ENCODE results near the gene ABLIM3.

Gene ABLIM3

DNA sequence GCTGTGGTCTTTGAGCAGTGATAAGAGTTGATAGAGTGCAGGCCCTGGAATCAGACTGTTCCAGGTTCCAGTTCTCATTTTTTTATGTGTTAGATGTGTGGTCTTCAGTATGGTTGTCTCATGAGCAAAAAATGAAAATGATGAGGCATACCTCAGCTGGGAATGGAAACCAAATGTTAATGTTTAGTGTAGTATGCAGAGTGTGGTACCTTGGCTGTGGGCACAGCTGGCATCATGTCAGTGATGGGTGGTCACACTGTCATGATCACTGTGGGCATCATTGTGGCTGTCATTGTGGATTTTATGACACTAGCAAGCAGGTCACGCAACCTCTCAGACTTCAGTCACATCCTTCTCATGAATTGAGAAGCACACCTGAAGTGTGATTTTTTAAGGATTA, 6.4 kb downstream of the ABLIM3 start:
- ChIA-PET CTCF (no interaction called here), POLR2A (no interaction called here)
- TF ChIP-seq, protein P1, sequence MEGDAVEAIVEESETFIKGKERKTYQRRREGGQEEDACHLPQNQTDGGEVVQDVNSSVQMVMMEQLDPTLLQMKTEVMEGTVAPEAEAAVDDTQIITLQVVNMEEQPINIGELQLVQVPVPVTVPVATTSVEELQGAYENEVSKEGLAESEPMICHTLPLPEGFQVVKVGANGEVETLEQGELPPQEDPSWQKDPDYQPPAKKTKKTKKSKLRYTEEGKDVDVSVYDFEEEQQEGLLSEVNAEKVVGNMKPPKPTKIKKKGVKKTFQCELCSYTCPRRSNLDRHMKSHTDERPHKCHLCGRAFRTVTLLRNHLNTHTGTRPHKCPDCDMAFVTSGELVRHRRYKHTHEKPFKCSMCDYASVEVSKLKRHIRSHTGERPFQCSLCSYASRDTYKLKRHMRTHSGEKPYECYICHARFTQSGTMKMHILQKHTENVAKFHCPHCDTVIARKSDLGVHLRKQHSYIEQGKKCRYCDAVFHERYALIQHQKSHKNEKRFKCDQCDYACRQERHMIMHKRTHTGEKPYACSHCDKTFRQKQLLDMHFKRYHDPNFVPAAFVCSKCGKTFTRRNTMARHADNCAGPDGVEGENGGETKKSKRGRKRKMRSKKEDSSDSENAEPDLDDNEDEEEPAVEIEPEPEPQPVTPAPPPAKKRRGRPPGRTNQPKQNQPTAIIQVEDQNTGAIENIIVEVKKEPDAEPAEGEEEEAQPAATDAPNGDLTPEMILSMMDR (IDR thresholded peaks at IDR 0.05; ENCODE audit: control extremely low read depth, extremely low read depth, low read depth, missing control alignments), result no peak
- DNase-seq (ENCODE audit: extremely low spot score), result no peak

DNA sequence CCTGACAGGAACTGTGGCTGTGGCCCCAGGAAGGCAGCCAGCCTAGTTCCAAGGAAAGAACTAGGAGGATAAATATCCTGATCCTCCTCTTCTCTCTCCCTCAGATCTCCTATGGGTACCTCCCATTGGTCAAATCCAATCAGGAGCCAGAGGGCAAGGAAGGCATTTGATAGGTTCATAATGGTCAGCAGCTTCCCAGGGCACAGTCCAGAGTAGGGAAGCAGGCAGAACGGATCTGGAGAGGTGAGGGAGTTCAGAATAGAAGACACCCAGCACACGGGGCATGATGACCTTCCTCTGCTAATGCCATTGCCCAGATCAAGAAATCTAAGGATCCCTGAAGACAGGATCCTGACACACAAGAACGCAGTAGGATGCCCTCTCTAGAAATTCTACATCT, 8.6 kb downstream of the ABLIM3 start:
- CTCF ChIA-PET, result interaction anchor here (1.3 kb wide), 1 partner anchor 8 kb away, joined by 3 read pairs; no protein-coding TSS in a partner anchor
- POLR2A ChIA-PET, result no interaction called here
- no peak for DNase-seq (ENCODE audit: extremely low spot score)
- TF ChIP-seq, protein P1 (IDR thresholded peaks at IDR 0.05; ENCODE audit: control extremely low read depth, extremely low read depth, low read depth, missing control alignments), result no peak

DNA sequence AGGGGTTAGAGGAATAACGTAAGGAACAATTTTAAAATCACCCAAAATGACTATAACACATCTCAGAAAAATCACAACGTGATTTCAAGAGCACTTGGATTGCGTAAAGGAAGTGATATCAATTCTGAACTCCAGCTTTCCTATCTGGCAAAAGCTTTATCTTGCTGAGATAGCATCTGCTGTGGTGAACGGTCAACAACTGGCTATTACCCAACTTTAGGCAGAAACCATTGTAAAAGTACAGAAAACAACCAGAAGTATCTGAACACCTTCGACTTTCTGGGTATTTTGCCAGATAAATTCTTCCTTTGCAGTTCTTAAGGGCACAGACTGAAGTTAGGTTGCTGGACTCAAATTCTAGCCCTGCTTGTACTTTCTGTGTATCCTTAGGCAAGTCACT, 9.2 kb downstream of the ABLIM3 start:
- DNase-seq (ENCODE audit: extremely low spot score), result no peak
- POLR2A ChIA-PET, result no interaction called here
- TF ChIP-seq, protein P1 (IDR thresholded peaks at IDR 0.05; ENCODE audit: control extremely low read depth, extremely low read depth, low read depth, missing control alignments), result no peak
- CTCF ChIA-PET, result no interaction called here

DNA sequence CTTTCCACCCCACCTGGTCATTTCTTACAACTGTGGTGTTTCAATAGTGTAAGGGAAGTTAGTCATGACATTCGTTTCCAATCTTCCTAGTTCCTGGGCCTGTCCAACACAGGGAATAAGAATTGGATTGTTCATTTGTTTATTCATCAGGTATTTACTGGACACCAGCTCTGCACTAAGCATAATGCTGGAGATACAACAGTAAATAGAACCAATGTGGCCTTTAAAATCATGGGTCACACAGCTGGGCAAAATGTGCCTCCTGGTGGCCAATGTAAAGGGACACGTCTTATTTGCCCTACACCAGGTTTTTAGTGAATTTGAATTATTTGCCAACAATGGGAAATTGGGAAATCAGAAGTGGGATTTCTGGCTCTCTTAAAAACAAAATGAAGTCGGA, 10.4 kb downstream of the ABLIM3 start:
- no peak for DNase-seq (ENCODE audit: extremely low spot score)
- POLR2A ChIA-PET, result no interaction called here
- CTCF ChIA-PET, result interaction anchor here (1.4 kb wide), 1 partner anchor 9 kb away, joined by 6 read pairs; no protein-coding TSS in a partner anchor
- TF ChIP-seq, protein P1 (IDR thresholded peaks at IDR 0.05; ENCODE audit: control extremely low read depth, extremely low read depth, low read depth, missing control alignments), result no peak

DNA sequence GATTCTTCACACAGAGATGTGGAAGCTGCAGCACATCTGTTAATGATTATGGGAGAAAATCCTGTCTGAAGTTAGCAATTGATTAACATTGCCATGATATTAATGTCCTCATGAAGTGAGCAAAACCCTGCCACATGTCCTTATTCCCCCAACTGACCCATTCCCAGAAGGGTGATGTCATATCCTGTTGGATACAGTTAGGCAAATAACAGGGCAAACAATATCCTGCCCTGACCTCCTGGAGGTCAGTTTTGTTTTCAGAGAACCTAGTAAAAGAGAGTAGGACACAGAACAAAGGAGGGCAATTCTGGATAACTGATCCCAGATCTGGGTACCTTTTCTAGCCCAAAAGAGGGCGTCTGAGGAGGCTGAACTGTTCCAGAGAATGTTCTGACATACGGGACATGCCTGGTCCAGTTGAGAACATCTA, 11.0 kb downstream of the ABLIM3 start:
- POLR2A ChIA-PET, result no interaction called here
- no peak for DNase-seq (ENCODE audit: extremely low spot score)
- CTCF ChIA-PET, result interaction anchor here (1.4 kb wide), 1 partner anchor 8 kb away, joined by 6 read pairs; no protein-coding TSS in a partner anchor
- TF ChIP-seq, protein P1 (IDR thresholded peaks at IDR 0.05; ENCODE audit: control extremely low read depth, extremely low read depth, low read depth, missing control alignments), result no peak

DNA sequence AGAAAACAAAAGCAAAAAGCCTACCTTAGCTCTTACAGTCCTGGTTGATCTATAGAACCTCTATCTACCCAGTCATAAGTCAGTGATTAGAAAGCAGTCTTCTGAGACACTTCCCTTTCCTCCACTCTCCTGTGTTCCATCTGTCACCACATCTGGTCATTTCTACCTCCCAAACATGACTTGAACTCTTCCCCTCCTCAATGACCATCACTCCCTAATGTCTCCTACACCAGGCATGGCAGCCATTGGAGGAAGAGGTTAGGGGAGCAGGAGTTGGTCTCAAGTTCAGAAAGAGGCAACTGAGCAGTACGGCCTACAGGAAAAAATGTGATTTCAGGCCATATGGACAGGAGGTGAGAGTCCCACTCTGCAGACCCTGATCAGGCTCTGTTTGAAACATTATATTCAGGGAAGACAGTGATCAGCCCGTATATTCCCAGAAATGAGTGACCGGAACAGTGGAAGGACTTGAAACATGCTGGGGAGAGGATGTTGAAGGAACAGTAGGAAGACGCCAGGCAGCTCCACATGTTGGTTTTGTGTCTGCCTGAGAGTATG, 12.0 kb downstream of the ABLIM3 start:
- ChIA-PET CTCF (no interaction called here), POLR2A (no interaction called here)
- TF ChIP-seq, protein P1 (IDR thresholded peaks at IDR 0.05; ENCODE audit: control extremely low read depth, extremely low read depth, low read depth, missing control alignments), result no peak
- DNase-seq (ENCODE audit: extremely low spot score), result no peak

All from GM10248 (cell line).